HG03442 (cell line): ENCODE results near the gene HNF1B.
"Not testable (repeated sequence)": the region's sequence is repeated elsewhere in the genome, so short reads cannot be mapped to it uniquely, and the experiment has no call there.

Source experiments
- ATAC-seq: cut with Tn5 transposase; IDR thresholded peaks from one replicate; pipeline ENCODE4 v1.9.1; 2021; ENCODE audit warnings: mild to moderate bottlenecking, moderate library complexity; ENCODE audit not compliant: unreplicated experiment

HNF1B gene

GRCh38 chr17:37708616-37709212, 36.1 kb downstream of the HNF1B start:
- no peak for ATAC-seq

- no peak for ATAC-seq
Observed at GRCh38 chr17:37708008-37708615, 36.7 kb downstream of the HNF1B start.

GRCh38 chr17:37706446-37706845, 38.4 kb downstream of the HNF1B start:
- ATAC-seq = no peak

GRCh38 chr17:37702598-37702997, 42.3 kb downstream of the HNF1B start:
- no peak for ATAC-seq

- no peak for ATAC-seq
Observed at GRCh38 chr17:37701496-37701898, 43.4 kb downstream of the HNF1B start.

GRCh38 chr17:37700881-37701280, 44.0 kb downstream of the HNF1B start:
- ATAC-seq = no peak

- no peak for ATAC-seq
Observed at GRCh38 chr17:37699285-37699973, 45.4 kb downstream of the HNF1B start.

- no peak for ATAC-seq
Observed at GRCh38 chr17:37698911-37699255, 46.0 kb downstream of the HNF1B start.

GRCh38 chr17:37698132-37698910, 46.5 kb downstream of the HNF1B start:
- ATAC-seq = no peak

- no peak for ATAC-seq
Observed at GRCh38 chr17:37697381-37697780, 47.5 kb downstream of the HNF1B start.

- ATAC-seq = no peak
Observed at GRCh38 chr17:37696366-37696765, 48.5 kb downstream of the HNF1B start.

- no peak for ATAC-seq
Observed at GRCh38 chr17:37695726-37696125, 49.1 kb downstream of the HNF1B start.

- ATAC-seq = no peak
Observed at GRCh38 chr17:37694734-37695133, 50.1 kb downstream of the HNF1B start.

GRCh38 chr17:37693328-37693727, 51.5 kb downstream of the HNF1B start:
- ATAC-seq = no peak

GRCh38 chr17:37691807-37692206, 53.1 kb downstream of the HNF1B start:
- ATAC-seq = no peak

GRCh38 chr17:37689317-37689716, 55.5 kb downstream of the HNF1B start:
- ATAC-seq = no peak

GRCh38 chr17:37683454-37683984, 61.3 kb downstream of the HNF1B start:
- ATAC-seq = no peak

GRCh38 chr17:37682007-37682406, 62.9 kb downstream of the HNF1B start:
- ATAC-seq = no peak

- not testable (repeated sequence) for ATAC-seq
Observed at GRCh38 chr17:37679995-37680394, 64.9 kb downstream of the HNF1B start.

- ATAC-seq = no peak
Observed at GRCh38 chr17:37678036-37678435, 66.8 kb downstream of the HNF1B start.

- no peak for ATAC-seq
Observed at GRCh38 chr17:37677021-37677420, 67.8 kb downstream of the HNF1B start.
